Uterus (tissue), 4 donors: ENCODE data around the gene COL23A1. TPM values are rescaled to one million over a fixed set of nuclear protein-coding genes. Genes with fewer than 3 reads are reported as not detected.

Source experiments
- DNase-seq, 2 donors: peaks; one replicate each; pipeline ENCODE4 v3.0.0-alpha.2; 2019 to 2020
- H3K27ac ChIP-seq, 2 donors: fragments of 200-600 bp; sonication (generic); 1 replicate in 1 of 2; 2 replicates in 1 of 2; pipeline ENCODE4 v1.5.1; 2016 to 2018
- H3K27me3 ChIP-seq, 2 donors: fragments of 200-600 bp; sonication (generic); one replicate each; pipeline ENCODE4 v1.5.1; 2018 to 2019; ENCODE audit warnings: control low read depth in 1 of 2
- H3K36me3 ChIP-seq, 2 donors: fragments of 200-600 bp; sonication (generic); one replicate each; pipeline ENCODE4 v1.5.1; 2019; ENCODE audit warnings: control low read depth in 1 of 2
- H3K4me1 ChIP-seq, 2 donors: fragments of 200-600 bp; sonication (generic); one replicate each; pipeline ENCODE4 v1.5.1; 2018 to 2019; ENCODE audit warnings: control low read depth in 1 of 2
- H3K4me3 ChIP-seq, 2 donors: fragments of 200-600 bp; sonication (generic); 1 replicate in 1 of 2; 2 replicates in 1 of 2; pipeline ENCODE4 v1.5.1; 2018 to 2019; ENCODE audit warnings: mild to moderate bottlenecking in 1 of 2
- H3K9me3 ChIP-seq, 2 donors: fragments of 200-600 bp; sonication (generic); one replicate each; pipeline ENCODE4 v1.5.1; 2019; ENCODE audit warnings: control low read depth in 1 of 2
- CTCF ChIP-seq, 4 experiments: fragments of 200-600 bp in 2 of 4; fragments of 450-650 bp in 2 of 4; sonication (generic) in 2 of 4; IDR thresholded peaks; one replicate each; pipeline ENCODE4 v1.5.1; 2016 to 2019; ENCODE audit warnings: antibody characterized with exemption in 4 of 4, mild to moderate bottlenecking in 2 of 4, moderate library complexity in 1 of 4
- POLR2A ChIP-seq, 2 donors: fragments of 450-650 bp; IDR thresholded peaks; one replicate each; pipeline ENCODE4 v1.6.1; 2016; ENCODE audit warnings: antibody characterized with exemption in 2 of 2, mild to moderate bottlenecking in 1 of 2, moderate library complexity in 1 of 2
- intact Hi-C: fragments of 100-400 bp; cut with DNase I; formaldehyde crosslinking; loops from one replicate; pipeline ENCODE4 v1.15.1; 2023; ENCODE audit warnings: low total_unique reads
- total RNA-seq, 4 donors: library from RNA; depleted of rRNA in 3 of 4; stranded (reverse); fragments of >200 nt in 3 of 4; gene quantifications; one replicate each; pipeline versions ENCODE4 v1.1.0 to v1.2.4, GENCODE V29; 2014 to 2023
- donor health status: DM: yes; HTN: yes; CAD: no.

Gene COL23A1
- total RNA-seq, 4 donors from 2014 or later = 0.85 to 7.6 (median 2.0) TPM; not detected in 1

- Histone ChIP-seq H3K4me1 (no peaks in the 10 kb centered on the region), H3K27ac (no peak overlapping the region), H3K4me3 (no peak overlapping the region), H3K9me3 (no peaks in the 10 kb centered on the region), H3K36me3 (no peaks in the 10 kb centered on the region), H3K27me3 (no peaks in the 10 kb centered on the region)
- DNase-seq = no peak
- TF ChIP-seq CTCF (IDR thresholded peaks at IDR 0.05) (no peak), POLR2A (IDR thresholded peaks at IDR 0.05) (no peak)
- intact Hi-C loops = no loop called here
Measured at GRCh38 chr5:178425621-178426068, 164.5 kb downstream of the COL23A1 start.

- no peak overlapping the region for H3K4me3 ChIP-seq
- H3K27me3 ChIP-seq = no peaks in the 10 kb centered on the region
- no peak overlapping the region for H3K27ac ChIP-seq
- H3K4me1 ChIP-seq = no peaks in the 10 kb centered on the region
- TF ChIP-seq POLR2A (IDR thresholded peaks at IDR 0.05) (no peak), CTCF (IDR thresholded peaks at IDR 0.05) (no peak)
- DNase-seq = no peak
- no peaks in the 10 kb centered on the region for H3K9me3 ChIP-seq
- no peaks in the 10 kb centered on the region for H3K36me3 ChIP-seq
- intact Hi-C loops = no loop called here
Measured at GRCh38 chr5:178424810-178425177, 165.4 kb downstream of the COL23A1 start.

- H3K9me3 ChIP-seq = no peaks in the 10 kb centered on the region
- no peak overlapping the region for H3K27ac ChIP-seq
- no peaks in the 10 kb centered on the region for H3K4me1 ChIP-seq
- DNase-seq = no peak
- TF ChIP-seq CTCF (IDR thresholded peaks at IDR 0.05) (no peak), POLR2A (IDR thresholded peaks at IDR 0.05) (no peak)
- H3K36me3 ChIP-seq = no peaks in the 10 kb centered on the region
- H3K4me3 ChIP-seq = no peak overlapping the region
- no peaks in the 10 kb centered on the region for H3K27me3 ChIP-seq
- intact Hi-C loops = no loop called here
Measured at GRCh38 chr5:178423901-178424809, 166.0 kb downstream of the COL23A1 start.

DNA sequence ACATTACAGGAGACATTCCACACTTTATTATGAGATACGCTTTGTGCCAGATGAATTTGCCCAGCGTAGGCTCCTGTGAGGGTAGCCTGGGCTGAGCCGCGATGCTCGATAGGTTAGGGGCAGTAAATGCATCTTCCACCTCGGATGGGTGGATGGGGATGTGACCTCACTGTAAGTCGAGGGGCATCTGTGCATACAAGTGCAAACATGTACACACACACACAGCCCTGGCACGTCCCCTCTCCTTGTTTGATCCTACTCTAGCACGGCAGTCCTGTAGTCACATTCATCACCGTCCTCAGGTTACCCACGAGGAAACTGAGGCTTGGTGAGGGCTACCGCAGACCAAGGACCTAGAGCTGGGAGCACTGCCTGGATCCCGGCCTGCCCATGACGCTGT lies 166.8 kb downstream of the COL23A1 start:
- no peaks in the 10 kb centered on the region for H3K4me1 ChIP-seq
- DNase-seq = no peak
- no peak overlapping the region for H3K4me3 ChIP-seq
- no peaks in the 10 kb centered on the region for H3K9me3 ChIP-seq
- TF ChIP-seq POLR2A (IDR thresholded peaks at IDR 0.05) = no peak
- TF ChIP-seq CTCF (IDR thresholded peaks at IDR 0.05) = no peak
- H3K27me3 ChIP-seq = no peaks in the 10 kb centered on the region
- intact Hi-C loops = no loop called here
- H3K36me3 ChIP-seq = no peaks in the 10 kb centered on the region
- no peak overlapping the region for H3K27ac ChIP-seq

GRCh38 chr5:178422400-178422775 lies 167.8 kb downstream of the COL23A1 start:
- Histone ChIP-seq H3K9me3 (no peaks in the 10 kb centered on the region), H3K36me3 (no peaks in the 10 kb centered on the region), H3K4me1 (no peaks in the 10 kb centered on the region), H3K27ac (no peak overlapping the region), H3K27me3 (no peaks in the 10 kb centered on the region), H3K4me3 (no peak overlapping the region)
- intact Hi-C loops = no loop called here
- no peak for DNase-seq
- TF ChIP-seq CTCF (IDR thresholded peaks at IDR 0.05) (no peak), POLR2A (IDR thresholded peaks at IDR 0.05) (no peak)
